ENCODE data around the gene FXYD6. TPM values are rescaled to one million over a fixed set of nuclear protein-coding genes. Genes with fewer than 3 reads are reported as not detected.

FXYD6 gene
- total RNA-seq, 3 donors from 2014 or later = 16.0 to 25.0 (median 20.3) TPM

- peak in 1 of 2 donors; percentile 48 for DNase-seq (ENCODE audit: low spot score in 2 of 2)
Measured at GRCh38 chr11:117914991-117915618, 38.6 kb upstream of the FXYD6 start.

GRCh38 chr11:117914398-117914761 is 37.9 kb upstream of the FXYD6 start:
- H3K27ac ChIP-seq = no peak overlapping the region
- intact Hi-C loops (cut with DNase I; ENCODE audit: low total_unique reads) = no loop called here
- no peaks in the 10 kb centered on the region for H3K4me1 ChIP-seq
- H3K36me3 ChIP-seq = no peaks in the 10 kb centered on the region
- H3K27me3 ChIP-seq = no peaks in the 10 kb centered on the region
- DNase-seq (ENCODE audit: low spot score in 2 of 2) = peak in 1 of 2 donors; percentile 36
- TF ChIP-seq POLR2A (IDR thresholded peaks at IDR 0.05) (no peak), CTCF (IDR thresholded peaks at IDR 0.05) (no peak), POLR2AphosphoS5 (IDR thresholded peaks at IDR 0.05) (no peak)
- H3K4me3 ChIP-seq = no peak overlapping the region
- no peaks in the 10 kb centered on the region for H3K9me3 ChIP-seq

More at GRCh38 chr11:117914991-117915618, 38.6 kb upstream of the FXYD6 start:
- intact Hi-C loops (cut with DNase I; ENCODE audit: low total_unique reads) = no loop called here
- no peak overlapping the region for H3K27ac ChIP-seq
- no peaks in the 10 kb centered on the region for H3K36me3 ChIP-seq
- TF ChIP-seq POLR2A (IDR thresholded peaks at IDR 0.05) (no peak), CTCF (IDR thresholded peaks at IDR 0.05) (no peak), POLR2AphosphoS5 (IDR thresholded peaks at IDR 0.05) (no peak)
- no peak overlapping the region for H3K4me3 ChIP-seq
- no peaks in the 10 kb centered on the region for H3K27me3 ChIP-seq
- H3K9me3 ChIP-seq = no peaks in the 10 kb centered on the region
- no peaks in the 10 kb centered on the region for H3K4me1 ChIP-seq

GRCh38 chr11:117913736-117914397 is 37.4 kb upstream of the FXYD6 start:
- H3K9me3 ChIP-seq = no peaks in the 10 kb centered on the region
- H3K36me3 ChIP-seq = no peaks in the 10 kb centered on the region
- peak in 1 of 2 donors; percentile 15 for DNase-seq (ENCODE audit: low spot score in 2 of 2)
- intact Hi-C loops (cut with DNase I; ENCODE audit: low total_unique reads) = no loop called here
- no peak overlapping the region for H3K27ac ChIP-seq
- no peaks in the 10 kb centered on the region for H3K4me1 ChIP-seq
- TF ChIP-seq CTCF (IDR thresholded peaks at IDR 0.05) = no peak
- no peak for TF ChIP-seq POLR2A (IDR thresholded peaks at IDR 0.05)
- TF ChIP-seq POLR2AphosphoS5 (IDR thresholded peaks at IDR 0.05) = no peak
- no peaks in the 10 kb centered on the region for H3K27me3 ChIP-seq
- no peak overlapping the region for H3K4me3 ChIP-seq

GRCh38 chr11:117912497-117912896 is 36.0 kb upstream of the FXYD6 start:
- intact Hi-C loops (cut with DNase I; ENCODE audit: low total_unique reads) = no loop called here
- TF ChIP-seq POLR2AphosphoS5 (IDR thresholded peaks at IDR 0.05) (no peak), CTCF (IDR thresholded peaks at IDR 0.05) (no peak), POLR2A (IDR thresholded peaks at IDR 0.05) (no peak)
- no peak overlapping the region for H3K27ac ChIP-seq
- H3K4me1 ChIP-seq = no peaks in the 10 kb centered on the region
- H3K9me3 ChIP-seq = no peaks in the 10 kb centered on the region
- no peaks in the 10 kb centered on the region for H3K27me3 ChIP-seq
- H3K36me3 ChIP-seq = no peaks in the 10 kb centered on the region
- no peak overlapping the region for H3K4me3 ChIP-seq
- DNase-seq (ENCODE audit: low spot score in 2 of 2) = no peak

- H3K27ac ChIP-seq = no peak overlapping the region
- TF ChIP-seq POLR2AphosphoS5 (IDR thresholded peaks at IDR 0.05) (no peak), POLR2A (IDR thresholded peaks at IDR 0.05) (no peak), CTCF (IDR thresholded peaks at IDR 0.05) (no peak)
- intact Hi-C loops (cut with DNase I; ENCODE audit: low total_unique reads) = loop anchor here (1.0 kb wide), 1 partner anchor 30 kb away; no protein-coding TSS in a partner anchor
- H3K27me3 ChIP-seq = no peaks in the 10 kb centered on the region
- H3K9me3 ChIP-seq = no peaks in the 10 kb centered on the region
- peak in 1 of 2 donors; percentile 15 for DNase-seq (ENCODE audit: low spot score in 2 of 2)
- no peak overlapping the region for H3K4me3 ChIP-seq
- no peaks in the 10 kb centered on the region for H3K36me3 ChIP-seq
- H3K4me1 ChIP-seq = no peaks in the 10 kb centered on the region
Measured at GRCh38 chr11:117911694-117912093, 35.2 kb upstream of the FXYD6 start.

Data from breast epithelium (tissue), 4 donors.